ENCODE measurements around the gene CACNA1B.

Gene CACNA1B

GRCh38 chr9:138022756-138023393 is 145.3 kb downstream of the CACNA1B start:
- Histone ChIP-seq H3K4me3 (ENCODE audit: low read length) (peak overlapping the region; percentile 29; the same call in 1 of the 2 replicates), H3K9me3 (ENCODE audit: control insufficient read depth, insufficient read depth, low read length) (no peaks in the 10 kb centered on the region), H3K27me3 (ENCODE audit: control insufficient read depth, insufficient read depth, low read length) (0 out of 2 replicates have a peak, but pooled peaks cover 2% of the 10 kb centered on the region), H3K27ac (ENCODE audit: low read length) (no peak overlapping the region), H3K36me3 (ENCODE audit: control insufficient read depth, insufficient read depth, low read length) (0 out of 2 replicates have a peak, but pooled peaks cover 4% of the 10 kb centered on the region), H3K4me1 (ENCODE audit: control insufficient read depth, insufficient read depth, low read length) (no peaks in the 10 kb centered on the region; the same call in 1 of the 2 replicates)
- no CpG with 5 or more reads among the region's 69 CpGs for WGBS (ENCODE audit: insufficient coverage, insufficient read length)
- no peak for DNase-seq (ENCODE audit: low read depth, low spot score)

GRCh38 chr9:138023394-138024124 is 146.0 kb downstream of the CACNA1B start:
- no peaks in the 10 kb centered on the region; the same call in 1 of the 2 replicates for H3K4me1 ChIP-seq (ENCODE audit: control insufficient read depth, insufficient read depth, low read length)
- WGBS (ENCODE audit: insufficient coverage, insufficient read length) = no CpG with 5 or more reads among the region's 84 CpGs
- H3K4me3 ChIP-seq (ENCODE audit: low read length) = peak overlapping the region; percentile 29; the same call in 1 of the 2 replicates
- 0 out of 2 replicates have a peak, but pooled peaks cover 2% of the 10 kb centered on the region for H3K27me3 ChIP-seq (ENCODE audit: control insufficient read depth, insufficient read depth, low read length)
- H3K27ac ChIP-seq (ENCODE audit: low read length) = no peak overlapping the region
- H3K9me3 ChIP-seq (ENCODE audit: control insufficient read depth, insufficient read depth, low read length) = no peaks in the 10 kb centered on the region
- no peak for DNase-seq (ENCODE audit: low read depth, low spot score)
- 0 out of 2 replicates have a peak, but pooled peaks cover 4% of the 10 kb centered on the region for H3K36me3 ChIP-seq (ENCODE audit: control insufficient read depth, insufficient read depth, low read length)

- H3K36me3 ChIP-seq (ENCODE audit: control insufficient read depth, insufficient read depth, low read length) = 0 out of 2 replicates have a peak, but pooled peaks cover 4% of the 10 kb centered on the region
- 0 out of 2 replicates have a peak, but pooled peaks cover 2% of the 10 kb centered on the region for H3K27me3 ChIP-seq (ENCODE audit: control insufficient read depth, insufficient read depth, low read length)
- H3K27ac ChIP-seq (ENCODE audit: low read length) = no peak overlapping the region
- no CpG with 5 or more reads among the region's 9 CpGs for WGBS (ENCODE audit: insufficient coverage, insufficient read length)
- no peak for DNase-seq (ENCODE audit: low read depth, low spot score)
- H3K9me3 ChIP-seq (ENCODE audit: control insufficient read depth, insufficient read depth, low read length) = no peaks in the 10 kb centered on the region
- H3K4me3 ChIP-seq (ENCODE audit: low read length) = no peak overlapping the region; the same call in 1 of the 2 replicates
- H3K4me1 ChIP-seq (ENCODE audit: control insufficient read depth, insufficient read depth, low read length) = no peaks in the 10 kb centered on the region; the same call in 1 of the 2 replicates
Observed at GRCh38 chr9:138024131-138024530, 146.5 kb downstream of the CACNA1B start.

GRCh38 chr9:138024831-138025291 is 147.3 kb downstream of the CACNA1B start:
- 0 out of 2 replicates have a peak, but pooled peaks cover 4% of the 10 kb centered on the region for H3K36me3 ChIP-seq (ENCODE audit: control insufficient read depth, insufficient read depth, low read length)
- 0 out of 2 replicates have a peak, but pooled peaks cover 2% of the 10 kb centered on the region for H3K27me3 ChIP-seq (ENCODE audit: control insufficient read depth, insufficient read depth, low read length)
- DNase-seq (ENCODE audit: low read depth, low spot score) = no peak
- no peaks in the 10 kb centered on the region for H3K9me3 ChIP-seq (ENCODE audit: control insufficient read depth, insufficient read depth, low read length)
- H3K4me1 ChIP-seq (ENCODE audit: control insufficient read depth, insufficient read depth, low read length) = no peaks in the 10 kb centered on the region; the same call in 1 of the 2 replicates
- no CpG with 5 or more reads among the region's 11 CpGs for WGBS (ENCODE audit: insufficient coverage, insufficient read length)
- H3K4me3 ChIP-seq (ENCODE audit: low read length) = no peak overlapping the region
- no peak overlapping the region for H3K27ac ChIP-seq (ENCODE audit: low read length)

GRCh38 chr9:138025417-138025816 is 147.8 kb downstream of the CACNA1B start:
- Histone ChIP-seq H3K4me1 (ENCODE audit: control insufficient read depth, insufficient read depth, low read length) (no peaks in the 10 kb centered on the region; the same call in 1 of the 2 replicates), H3K9me3 (ENCODE audit: control insufficient read depth, insufficient read depth, low read length) (no peaks in the 10 kb centered on the region), H3K36me3 (ENCODE audit: control insufficient read depth, insufficient read depth, low read length) (0 out of 2 replicates have a peak, but pooled peaks cover 4% of the 10 kb centered on the region), H3K27ac (ENCODE audit: low read length) (no peak overlapping the region), H3K27me3 (ENCODE audit: control insufficient read depth, insufficient read depth, low read length) (0 out of 2 replicates have a peak, but pooled peaks cover 2% of the 10 kb centered on the region), H3K4me3 (ENCODE audit: low read length) (no peak overlapping the region)
- DNase-seq (ENCODE audit: low read depth, low spot score) = no peak
- no CpG with 5 or more reads among the region's 4 CpGs for WGBS (ENCODE audit: insufficient coverage, insufficient read length)

- Histone ChIP-seq H3K27me3 (ENCODE audit: control insufficient read depth, insufficient read depth, low read length) (0 out of 2 replicates have a peak, but pooled peaks cover 2% of the 10 kb centered on the region), H3K9me3 (ENCODE audit: control insufficient read depth, insufficient read depth, low read length) (no peaks in the 10 kb centered on the region), H3K27ac (ENCODE audit: low read length) (no peak overlapping the region), H3K36me3 (ENCODE audit: control insufficient read depth, insufficient read depth, low read length) (0 out of 2 replicates have a peak, but pooled peaks cover 4% of the 10 kb centered on the region), H3K4me1 (ENCODE audit: control insufficient read depth, insufficient read depth, low read length) (no peaks in the 10 kb centered on the region; the same call in 1 of the 2 replicates), H3K4me3 (ENCODE audit: low read length) (no peak overlapping the region)
- no peak for DNase-seq (ENCODE audit: low read depth, low spot score)
- no CpG with 5 or more reads among the region's 7 CpGs for WGBS (ENCODE audit: insufficient coverage, insufficient read length)
Observed at GRCh38 chr9:138025908-138026307, 148.3 kb downstream of the CACNA1B start.

- H3K27me3 ChIP-seq (ENCODE audit: control insufficient read depth, insufficient read depth, low read length) = 0 out of 2 replicates have a peak, but pooled peaks cover 2% of the 10 kb centered on the region
- no peak overlapping the region for H3K4me3 ChIP-seq (ENCODE audit: low read length)
- no peak overlapping the region for H3K27ac ChIP-seq (ENCODE audit: low read length)
- no peak for DNase-seq (ENCODE audit: low read depth, low spot score)
- no peaks in the 10 kb centered on the region for H3K9me3 ChIP-seq (ENCODE audit: control insufficient read depth, insufficient read depth, low read length)
- 0 out of 2 replicates have a peak, but pooled peaks cover 4% of the 10 kb centered on the region for H3K36me3 ChIP-seq (ENCODE audit: control insufficient read depth, insufficient read depth, low read length)
- no CpG with 5 or more reads among the region's 1 CpG for WGBS (ENCODE audit: insufficient coverage, insufficient read length)
- no peaks in the 10 kb centered on the region; the same call in 1 of the 2 replicates for H3K4me1 ChIP-seq (ENCODE audit: control insufficient read depth, insufficient read depth, low read length)
Observed at GRCh38 chr9:138028596-138028995, 151.0 kb downstream of the CACNA1B start.

GRCh38 chr9:138031186-138031585 is 153.6 kb downstream of the CACNA1B start:
- Histone ChIP-seq H3K27me3 (ENCODE audit: control insufficient read depth, insufficient read depth, low read length) (no peaks in the 10 kb centered on the region), H3K9me3 (ENCODE audit: control insufficient read depth, insufficient read depth, low read length) (no peaks in the 10 kb centered on the region), H3K36me3 (ENCODE audit: control insufficient read depth, insufficient read depth, low read length) (no peaks in the 10 kb centered on the region), H3K4me3 (ENCODE audit: low read length) (no peak overlapping the region), H3K4me1 (ENCODE audit: control insufficient read depth, insufficient read depth, low read length) (no peaks in the 10 kb centered on the region), H3K27ac (ENCODE audit: low read length) (no peak overlapping the region)
- no peak for DNase-seq (ENCODE audit: low read depth, low spot score)
- no CpG with 5 or more reads among the region's 3 CpGs for WGBS (ENCODE audit: insufficient coverage, insufficient read length)

- no peak overlapping the region for H3K27ac ChIP-seq (ENCODE audit: low read length)
- no peaks in the 10 kb centered on the region for H3K27me3 ChIP-seq (ENCODE audit: control insufficient read depth, insufficient read depth, low read length)
- no peaks in the 10 kb centered on the region for H3K4me1 ChIP-seq (ENCODE audit: control insufficient read depth, insufficient read depth, low read length)
- no peaks in the 10 kb centered on the region for H3K36me3 ChIP-seq (ENCODE audit: control insufficient read depth, insufficient read depth, low read length)
- no peak for DNase-seq (ENCODE audit: low read depth, low spot score)
- H3K4me3 ChIP-seq (ENCODE audit: low read length) = no peak overlapping the region
- H3K9me3 ChIP-seq (ENCODE audit: control insufficient read depth, insufficient read depth, low read length) = no peaks in the 10 kb centered on the region
- WGBS (ENCODE audit: insufficient coverage, insufficient read length) = no CpG with 5 or more reads among the region's 4 CpGs
Observed at GRCh38 chr9:138033950-138034349, 156.4 kb downstream of the CACNA1B start.

GRCh38 chr9:138037140-138037539 is 159.6 kb downstream of the CACNA1B start:
- no peaks in the 10 kb centered on the region for H3K9me3 ChIP-seq (ENCODE audit: control insufficient read depth, insufficient read depth, low read length)
- H3K36me3 ChIP-seq (ENCODE audit: control insufficient read depth, insufficient read depth, low read length) = no peaks in the 10 kb centered on the region
- no peak for DNase-seq (ENCODE audit: low read depth, low spot score)
- H3K4me1 ChIP-seq (ENCODE audit: control insufficient read depth, insufficient read depth, low read length) = no peaks in the 10 kb centered on the region
- no peaks in the 10 kb centered on the region for H3K27me3 ChIP-seq (ENCODE audit: control insufficient read depth, insufficient read depth, low read length)
- H3K27ac ChIP-seq (ENCODE audit: low read length) = no peak overlapping the region
- no CpG with 5 or more reads among the region's 6 CpGs for WGBS (ENCODE audit: insufficient coverage, insufficient read length)
- H3K4me3 ChIP-seq (ENCODE audit: low read length) = no peak overlapping the region

Measured in iPS DF 6.9 (cell line).